ENCODE data around the gene FGF1.

FGF1 gene

DNA sequence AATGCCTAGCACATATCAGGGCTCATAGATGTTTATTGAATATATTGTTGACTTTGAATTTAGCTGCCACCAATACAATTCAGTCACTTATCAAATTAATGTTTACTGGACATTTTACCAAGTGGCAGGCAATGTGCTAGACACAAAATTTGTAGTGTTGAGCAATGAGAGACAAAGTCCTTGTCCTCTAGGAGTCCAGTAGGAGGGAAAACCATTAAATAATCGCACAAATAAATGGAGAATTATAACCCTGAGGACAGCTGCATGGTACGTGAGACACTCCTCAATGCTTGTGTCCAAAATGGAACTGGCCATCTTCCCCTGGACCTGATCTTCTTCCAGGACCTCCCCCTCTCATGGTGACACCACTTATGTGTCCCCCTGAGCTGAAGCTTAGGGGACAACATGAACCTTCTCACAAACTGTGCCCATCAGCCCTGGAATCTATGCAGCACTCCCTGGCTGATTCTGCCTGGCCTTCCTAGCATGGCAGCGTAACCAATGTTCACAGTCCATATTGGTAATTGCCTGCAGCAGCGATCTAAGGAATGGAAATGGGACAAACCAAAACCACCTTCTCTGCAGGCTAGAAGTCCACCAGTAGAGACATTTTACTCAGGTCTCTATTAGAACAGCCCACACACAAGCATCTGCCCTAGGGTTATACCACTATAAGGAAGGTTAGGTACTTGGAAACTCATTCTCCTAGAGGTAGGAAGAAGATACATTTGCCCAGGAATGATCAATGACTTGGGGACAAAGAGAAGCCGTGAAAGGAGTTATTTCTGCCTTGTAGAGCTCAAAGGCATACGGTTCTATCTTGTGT lies 75.5 kb downstream of the FGF1 start:
- no peak for DNase-seq (ENCODE audit: low spot score)

GRCh38 chr5:142609142-142609541 lies 76.7 kb downstream of the FGF1 start:
- DNase-seq (ENCODE audit: low spot score): no peak

DNA sequence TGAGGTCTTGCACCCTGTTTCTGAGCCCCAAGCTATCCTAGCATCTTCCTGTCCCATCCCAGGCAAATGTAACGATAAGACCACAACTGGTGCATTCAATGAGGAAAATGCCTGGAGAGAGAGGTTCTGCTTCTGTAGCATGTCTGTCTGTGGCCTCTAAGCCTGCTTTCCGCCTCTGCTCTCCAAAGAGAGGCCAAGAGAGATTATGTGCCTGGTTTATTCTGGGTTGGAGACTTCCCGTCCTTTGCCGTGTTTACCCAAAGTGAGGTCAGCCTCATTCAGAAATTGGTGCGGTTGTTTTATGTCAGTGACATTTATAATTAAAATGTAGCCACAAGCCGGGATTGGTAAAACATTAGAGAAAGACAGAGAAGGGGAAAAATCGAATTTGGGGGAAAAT lies 77.8 kb downstream of the FGF1 start:
- DNase-seq (ENCODE audit: low spot score): no peak

DNA sequence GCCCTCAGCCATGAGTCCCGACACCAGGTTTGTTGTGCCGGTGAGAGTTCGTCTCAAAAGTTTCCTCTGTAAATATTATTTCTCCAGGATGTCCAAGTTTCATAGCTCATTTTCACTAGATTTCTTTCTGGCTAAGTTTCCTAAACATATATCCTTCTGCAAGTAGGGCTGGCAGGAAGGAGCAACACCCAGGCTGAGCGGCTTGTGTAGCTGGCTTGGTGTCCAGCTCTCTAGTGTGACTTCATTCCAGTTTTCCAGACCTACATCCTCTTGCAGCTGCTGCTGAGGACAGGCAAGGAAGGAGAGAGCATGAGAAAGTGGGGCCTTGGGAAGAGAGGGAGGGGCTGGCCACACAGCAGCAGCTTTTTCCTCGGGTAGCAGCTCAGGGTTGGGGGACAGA lies 80.3 kb downstream of the FGF1 start:
- DNase-seq (ENCODE audit: low spot score): no peak

- DNase-seq (ENCODE audit: low spot score): no peak
Measured at GRCh38 chr5:142602720-142603245, 83.1 kb downstream of the FGF1 start.

GRCh38 chr5:142601432-142601831 lies 84.5 kb downstream of the FGF1 start:
- no peak for DNase-seq (ENCODE audit: low spot score)

- DNase-seq (ENCODE audit: low spot score): peak; percentile 31
Measured at GRCh38 chr5:142600611-142601358, 85.1 kb downstream of the FGF1 start.

DNA sequence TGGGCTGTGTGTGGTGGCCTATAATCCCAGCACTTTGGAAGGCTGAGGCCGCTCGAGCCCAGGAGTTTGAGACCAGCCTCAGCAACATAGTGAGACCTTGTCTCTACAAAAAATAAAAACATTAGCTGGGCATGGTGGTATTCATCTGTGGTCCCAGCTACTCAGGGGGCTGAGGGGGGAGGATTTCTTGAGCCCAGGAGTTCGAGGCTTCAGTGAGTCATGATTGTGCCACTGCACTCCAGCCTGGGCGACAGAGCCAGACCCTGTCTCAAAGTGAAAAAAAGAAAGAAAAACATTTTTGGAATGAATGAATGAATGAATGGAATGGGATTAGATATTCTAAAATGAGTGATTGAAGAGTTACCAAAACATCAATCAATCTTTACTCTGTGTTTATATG lies 85.8 kb downstream of the FGF1 start:
- no peak for DNase-seq (ENCODE audit: low spot score)

GRCh38 chr5:142598338-142598700 lies 87.6 kb downstream of the FGF1 start:
- DNase-seq (ENCODE audit: low spot score): no peak

DNA sequence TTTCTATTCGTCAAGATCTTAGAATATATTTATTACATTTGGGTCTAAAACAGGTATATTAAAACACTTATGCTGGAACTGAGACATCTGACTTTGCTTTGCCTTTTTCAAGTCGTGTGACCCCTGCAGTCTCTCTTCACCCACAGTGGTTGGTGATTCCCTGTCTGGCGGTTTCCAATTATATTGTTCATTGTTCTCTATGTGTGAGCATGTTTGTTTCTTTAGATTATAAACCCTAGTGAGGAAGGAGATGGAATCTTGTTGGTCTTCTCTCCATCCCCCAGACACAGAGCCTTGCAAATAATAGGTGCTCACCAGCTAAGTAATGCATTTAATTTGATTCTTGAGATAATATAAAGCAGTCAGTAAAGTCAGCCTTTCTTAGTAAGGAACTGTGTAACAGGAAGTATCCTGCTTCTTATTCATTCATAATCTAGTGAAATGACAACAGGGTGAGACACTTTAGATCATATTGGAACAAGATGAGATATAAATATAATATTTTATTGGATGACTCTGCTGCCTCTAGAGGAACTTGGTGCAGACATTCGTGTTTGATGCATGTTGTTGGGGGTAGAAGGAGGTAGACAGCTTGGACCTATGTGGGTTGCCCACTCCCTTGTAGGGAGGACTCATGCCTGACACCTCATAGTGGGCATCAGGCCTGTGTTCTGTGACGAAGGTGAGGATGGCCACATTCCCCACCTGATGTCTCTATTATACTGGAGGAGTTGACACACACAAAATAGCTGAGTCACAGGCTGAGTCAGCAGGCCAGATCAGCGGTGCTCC lies 88.1 kb downstream of the FGF1 start:
- no peak for DNase-seq (ENCODE audit: low spot score)

- DNase-seq (ENCODE audit: low spot score): no peak
Measured at GRCh38 chr5:142597025-142597424, 88.9 kb downstream of the FGF1 start.

- DNase-seq (ENCODE audit: low spot score): no peak
Measured at GRCh38 chr5:142592365-142592764, 93.5 kb downstream of the FGF1 start.

DNA sequence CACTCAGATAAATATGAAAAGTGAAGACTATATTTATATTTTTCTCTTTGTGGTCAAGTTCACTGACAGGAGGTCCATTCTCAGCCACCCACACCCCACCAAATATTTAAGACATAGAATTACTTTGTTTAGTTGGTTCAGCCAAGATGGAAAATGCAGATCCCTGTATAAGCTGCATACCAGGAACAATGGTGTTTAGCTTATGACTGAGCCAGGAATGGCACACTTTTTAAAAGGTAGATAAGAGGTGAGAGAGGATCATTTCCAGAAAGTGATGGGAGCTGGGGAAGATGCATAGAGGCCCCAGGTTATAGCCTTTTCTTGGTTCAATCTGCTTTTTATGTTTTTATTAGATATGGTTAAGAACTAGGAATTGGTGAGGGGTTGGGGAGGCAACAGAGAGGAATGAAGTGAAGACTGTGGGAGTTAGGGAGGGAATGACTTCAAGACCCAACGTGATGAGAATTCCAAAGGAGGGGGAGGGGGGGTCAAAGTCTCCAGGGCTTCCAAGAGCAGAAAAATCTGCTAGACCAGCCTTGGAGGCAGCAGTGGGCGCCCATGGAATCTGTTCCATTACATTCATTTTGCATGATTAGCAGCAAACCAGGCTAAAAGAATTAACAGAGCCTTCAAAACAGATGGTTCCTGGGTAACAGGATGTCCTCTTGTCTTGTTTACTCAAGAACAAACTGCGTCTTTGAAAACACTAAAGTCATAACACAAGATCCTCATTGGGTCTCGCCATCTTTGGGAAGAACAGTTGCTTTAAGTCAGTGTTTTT lies 95.2 kb downstream of the FGF1 start:
- DNase-seq (ENCODE audit: low spot score): no peak

- DNase-seq (ENCODE audit: low spot score): no peak
Measured at GRCh38 chr5:142589720-142590119, 96.2 kb downstream of the FGF1 start.

DNA sequence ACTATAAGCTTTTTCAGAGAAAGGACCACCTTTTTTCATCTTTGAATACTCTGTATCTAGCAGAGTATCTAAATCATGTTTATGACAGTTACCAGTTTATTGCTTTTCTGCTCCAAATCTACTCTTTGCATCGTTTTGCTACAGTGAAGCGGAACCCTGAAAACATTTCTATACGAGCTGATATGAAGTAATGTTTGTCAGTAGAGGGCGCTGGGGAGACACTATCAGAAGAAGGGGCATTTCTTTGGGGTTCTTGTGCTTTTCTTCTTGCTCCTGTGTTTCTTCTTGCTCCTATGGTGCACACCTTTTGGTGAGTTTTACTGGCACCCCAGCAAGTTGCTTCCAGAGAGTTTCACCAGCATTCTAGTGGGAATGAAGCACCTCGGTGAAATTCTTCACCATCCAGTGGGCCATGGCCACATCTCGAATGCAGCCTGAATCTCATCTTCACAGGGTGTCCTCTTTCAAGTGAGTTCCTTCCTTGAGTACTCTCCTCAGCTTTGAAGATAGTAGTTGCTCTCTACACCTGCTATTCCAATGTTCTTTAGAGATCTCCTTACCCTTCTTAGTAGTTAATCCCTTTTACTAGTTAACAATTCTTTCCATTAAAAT lies 98.4 kb downstream of the FGF1 start:
- DNase-seq (ENCODE audit: low spot score): no peak

GRCh38 chr5:142586552-142586951 lies 99.3 kb downstream of the FGF1 start:
- no peak for DNase-seq (ENCODE audit: low spot score)

- no peak for DNase-seq (ENCODE audit: low spot score)
Measured at GRCh38 chr5:142585451-142585850, 100.4 kb downstream of the FGF1 start.

DNA sequence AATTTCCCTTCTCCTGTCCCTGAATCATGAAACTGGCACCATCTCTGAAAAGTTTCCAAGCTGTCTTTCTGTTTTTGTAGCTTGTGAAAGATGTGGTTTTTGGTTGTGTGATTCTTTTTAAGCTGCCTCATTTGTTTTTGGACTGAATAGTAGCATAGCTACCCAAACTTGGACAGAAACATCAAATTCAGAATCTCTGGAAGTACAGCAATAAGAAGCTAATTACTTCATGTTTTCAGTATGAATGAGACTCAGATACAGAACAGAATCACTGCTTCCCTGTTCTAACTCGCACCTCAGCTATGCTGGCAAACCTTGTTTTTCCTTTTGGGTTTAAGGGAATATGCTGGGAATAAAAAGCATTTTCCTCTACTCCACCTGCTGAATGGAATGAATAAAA lies 101.0 kb downstream of the FGF1 start:
- DNase-seq (ENCODE audit: low spot score): no peak

DNA sequence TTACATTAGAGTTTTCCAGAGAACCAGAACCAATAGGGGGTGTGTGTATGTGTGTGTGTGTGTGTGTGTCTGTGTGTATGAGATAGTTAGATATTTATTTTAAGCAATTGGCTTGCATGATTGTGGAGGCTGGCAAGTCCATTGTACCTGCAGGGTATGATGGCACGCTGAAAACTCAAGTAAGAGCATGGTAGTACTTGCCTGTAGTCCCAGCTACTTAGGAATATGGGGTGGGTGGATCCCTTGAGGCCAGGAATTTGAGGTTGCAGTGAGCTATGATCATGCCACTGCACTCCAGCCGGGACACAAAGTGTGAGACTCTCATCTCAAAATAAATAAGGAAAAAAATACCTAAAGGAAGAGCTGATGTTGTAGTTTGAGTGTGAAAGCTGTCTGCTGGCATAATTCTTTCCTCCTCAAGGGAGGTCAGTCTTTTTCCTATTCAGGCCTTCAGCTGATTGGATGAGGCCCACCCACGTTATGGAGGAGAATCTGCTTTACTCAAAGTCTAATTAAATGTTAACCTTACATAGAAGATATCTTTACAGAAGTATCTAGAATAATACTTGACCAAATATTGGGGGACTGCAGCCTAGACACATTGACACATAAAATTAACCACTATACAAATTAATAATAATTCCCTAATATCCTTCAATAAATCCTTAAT lies 107.6 kb downstream of the FGF1 start:
- DNase-seq (ENCODE audit: low spot score): no peak

DNA sequence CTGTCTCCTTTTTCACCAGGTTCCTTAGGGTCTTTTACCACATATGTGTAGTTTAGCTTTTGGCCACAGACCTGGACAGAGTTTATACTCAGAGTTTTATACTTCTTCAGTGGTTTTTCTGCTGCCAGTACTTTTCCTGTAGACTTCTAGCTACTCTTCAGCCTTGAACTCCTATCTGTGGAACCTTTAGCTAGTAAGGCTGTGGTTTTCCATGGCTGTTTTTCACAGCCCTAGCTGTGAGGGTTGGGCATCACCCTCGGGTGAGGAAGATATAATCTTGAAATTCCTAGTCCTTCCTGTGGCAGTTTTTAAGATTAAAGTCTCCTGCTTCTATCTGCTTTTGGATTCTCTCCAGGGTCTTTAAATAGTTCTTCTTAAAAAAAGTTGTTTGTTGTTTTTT lies 109.1 kb downstream of the FGF1 start:
- DNase-seq (ENCODE audit: low spot score): no peak

DNA sequence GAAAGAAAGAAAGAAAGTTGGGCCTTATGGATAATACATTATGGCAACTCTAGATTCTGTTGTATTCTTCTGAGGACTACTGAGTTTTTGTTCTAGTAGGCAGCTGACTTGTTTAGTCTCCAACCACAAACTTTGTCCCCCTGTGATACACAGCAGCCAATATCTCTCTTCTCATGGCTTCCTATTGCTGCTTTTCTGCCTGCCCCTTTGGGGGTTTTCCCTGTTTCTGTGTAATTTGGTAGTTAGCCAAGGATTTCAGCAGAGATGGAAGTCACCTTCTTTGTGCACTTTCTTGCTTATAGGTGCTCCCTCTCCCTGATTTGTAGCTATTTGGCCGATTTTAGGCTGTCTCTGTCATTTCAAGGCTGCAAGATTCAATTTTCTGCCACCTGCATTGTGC lies 109.6 kb downstream of the FGF1 start:
- DNase-seq (ENCODE audit: low spot score): no peak
